IPS-20b (cell line): ENCODE data around the gene RASGRF1.

ENCODE experiments used
- H3K27ac ChIP-seq: one replicate; pipeline ENCODE4 v1.5.1; 2013; ENCODE audit warnings: low read length
- H3K27me3 ChIP-seq: 2 replicates; pipeline ENCODE4 v1.6.1; 2013; ENCODE audit warnings: mild to moderate bottlenecking, low read length, inconsistent platforms; ENCODE audit not compliant: insufficient read depth
- H3K36me3 ChIP-seq: 2 replicates; pipeline ENCODE4 v1.6.1; 2013; ENCODE audit warnings: low read depth, mild to moderate bottlenecking, inconsistent platforms, low read length, moderate library complexity; ENCODE audit not compliant: insufficient read depth
- H3K4me1 ChIP-seq: 2 replicates; pipeline ENCODE4 v1.6.1; 2013; ENCODE audit warnings: mild to moderate bottlenecking, control low read depth, inconsistent platforms, low read length, moderate library complexity; ENCODE audit not compliant: insufficient read depth
- H3K4me3 ChIP-seq: 2 replicates; pipeline ENCODE4 v1.5.1; 2013; ENCODE audit warnings: mild to moderate bottlenecking, low read length, inconsistent platforms
- H3K9ac ChIP-seq: 2 replicates; pipeline ENCODE4 v1.6.1; 2013; ENCODE audit warnings: low read depth, mild to moderate bottlenecking, inconsistent platforms, low read length, moderate library complexity
- H3K9me3 ChIP-seq: 2 replicates; pipeline ENCODE4 v1.6.1; 2013; ENCODE audit warnings: mild to moderate bottlenecking, low read depth, low read length, inconsistent platforms; ENCODE audit not compliant: insufficient read depth

Gene RASGRF1

DNA sequence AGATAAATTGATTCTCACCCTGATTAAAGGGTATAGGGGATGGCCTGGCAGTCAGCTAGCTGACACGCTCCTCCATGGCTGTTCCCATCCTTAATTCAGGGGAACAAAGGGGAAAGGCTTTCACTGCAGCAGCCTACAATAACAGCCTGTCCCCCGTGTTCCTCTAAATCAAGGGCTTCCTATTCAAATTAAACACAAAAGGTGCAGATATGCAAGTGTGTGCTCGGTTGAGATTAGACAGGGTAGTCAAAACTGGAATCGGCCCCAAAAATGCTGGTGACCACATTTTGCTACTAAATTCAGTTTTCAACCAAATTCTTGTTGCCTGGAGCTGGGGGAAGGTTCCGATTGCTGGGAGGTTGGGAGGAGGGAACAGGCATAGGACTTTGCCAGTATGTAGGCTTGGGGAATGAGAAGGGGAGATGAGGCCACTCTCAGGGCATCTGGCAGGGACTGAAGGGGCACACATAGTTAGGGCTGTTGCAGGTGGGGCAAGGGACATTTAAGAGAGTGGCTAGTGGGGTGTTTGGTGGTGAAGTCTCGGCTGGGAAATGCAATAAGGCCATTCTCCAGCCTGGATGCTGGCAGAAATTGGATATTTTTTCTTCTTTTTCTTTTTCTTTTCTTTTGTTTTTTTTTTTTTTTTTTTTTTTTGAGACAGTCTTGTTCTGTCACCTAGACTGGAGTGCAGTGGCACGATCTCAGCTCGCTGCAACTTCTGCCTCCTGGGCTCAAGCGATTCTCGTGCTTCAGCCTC is 112.8 kb downstream of the RASGRF1 start:
- H3K27ac ChIP-seq = no peak overlapping the region
- H3K4me3 ChIP-seq = no peak overlapping the region
- no peak overlapping the region for H3K9ac ChIP-seq
- H3K27me3 ChIP-seq = peaks cover 12% of the 10 kb centered on the region
- H3K4me1 ChIP-seq = no peaks in the 10 kb centered on the region
- no peaks in the 10 kb centered on the region for H3K9me3 ChIP-seq
- H3K36me3 ChIP-seq = no peaks in the 10 kb centered on the region

DNA sequence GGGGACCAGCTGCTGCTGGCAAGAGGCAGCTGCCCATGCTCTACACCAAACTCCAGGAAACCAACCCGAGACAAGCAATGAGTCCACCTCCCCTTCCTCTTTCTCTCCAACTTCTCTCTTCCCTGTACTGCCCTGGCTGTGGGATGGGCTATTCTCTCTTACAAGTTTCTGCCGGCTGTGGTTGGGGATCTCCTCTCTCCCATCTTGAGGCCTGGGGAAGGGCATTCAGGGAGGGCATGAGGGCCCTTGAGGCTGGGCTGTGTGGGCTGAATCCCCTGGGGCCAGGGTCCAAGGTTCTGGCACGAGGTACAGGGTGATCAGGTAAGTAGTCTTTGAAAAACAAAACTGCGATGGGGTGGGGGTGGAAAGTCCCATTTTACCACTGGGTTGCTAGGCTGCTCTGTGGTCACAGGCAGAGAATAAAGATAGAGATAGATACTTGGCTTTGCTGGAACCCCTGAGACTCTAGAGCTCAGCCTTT is 113.4 kb downstream of the RASGRF1 start:
- Histone ChIP-seq H3K36me3 (no peaks in the 10 kb centered on the region), H3K27ac (no peak overlapping the region), H3K9ac (no peak overlapping the region), H3K4me3 (no peak overlapping the region), H3K4me1 (no peaks in the 10 kb centered on the region), H3K9me3 (no peaks in the 10 kb centered on the region), H3K27me3 (peaks cover 12% of the 10 kb centered on the region)

DNA sequence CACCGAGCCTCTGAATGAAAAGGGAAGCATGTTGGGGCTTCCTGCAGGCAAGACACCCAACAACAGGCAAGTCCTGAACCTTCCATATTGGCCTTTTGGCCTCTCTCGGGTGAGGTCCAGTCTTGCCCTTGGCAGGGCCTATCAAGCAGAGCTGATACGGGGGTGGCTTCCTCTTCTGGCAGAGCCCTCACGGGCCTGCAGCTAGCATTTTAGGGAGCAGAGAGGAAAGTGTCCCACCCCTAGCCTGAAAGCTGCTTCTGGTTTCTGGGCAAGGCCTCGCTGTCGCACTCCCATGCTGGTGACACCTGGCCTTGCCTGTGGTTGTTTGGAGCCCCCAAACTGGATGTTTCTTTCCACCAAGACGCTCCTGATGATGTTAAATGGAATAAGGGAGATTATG is 113.9 kb downstream of the RASGRF1 start:
- H3K27ac ChIP-seq = no peak overlapping the region
- no peaks in the 10 kb centered on the region for H3K9me3 ChIP-seq
- H3K4me1 ChIP-seq = no peaks in the 10 kb centered on the region
- no peak overlapping the region for H3K4me3 ChIP-seq
- peaks cover 12% of the 10 kb centered on the region for H3K27me3 ChIP-seq
- H3K9ac ChIP-seq = no peak overlapping the region
- no peaks in the 10 kb centered on the region for H3K36me3 ChIP-seq

DNA sequence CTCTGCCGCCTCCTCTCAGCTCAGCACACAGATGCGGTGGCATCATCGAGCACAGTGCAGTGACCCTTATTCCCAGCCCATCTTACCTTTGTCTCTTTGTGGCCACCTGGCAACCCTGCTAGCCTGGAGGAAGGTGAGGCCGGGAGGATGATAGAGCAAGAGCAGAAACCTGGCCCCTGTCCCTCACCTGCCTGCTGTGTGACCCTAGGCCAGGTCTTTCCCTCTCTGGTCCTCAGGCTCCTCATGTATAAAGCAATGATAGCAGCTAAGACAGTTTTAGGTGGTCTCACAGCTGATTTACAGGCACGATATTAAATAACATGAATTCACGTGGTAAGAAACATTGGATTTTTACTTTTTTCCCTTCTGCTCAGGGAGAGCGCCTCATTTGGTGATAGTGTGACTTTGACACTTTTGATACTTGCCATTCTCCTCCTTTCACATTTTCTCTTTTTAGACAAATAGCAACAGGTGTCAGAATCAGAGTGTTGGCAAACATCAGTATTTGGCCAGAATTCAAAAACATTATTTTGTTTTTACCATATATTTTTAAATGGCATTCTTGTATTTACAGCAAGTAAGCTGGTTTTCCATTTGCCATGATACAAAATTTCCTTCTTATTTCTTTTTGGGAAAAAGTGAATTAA is 116.2 kb downstream of the RASGRF1 start:
- Histone ChIP-seq H3K27me3 (peaks cover 10% of the 10 kb centered on the region), H3K36me3 (no peaks in the 10 kb centered on the region), H3K4me3 (no peak overlapping the region), H3K9me3 (no peaks in the 10 kb centered on the region), H3K27ac (no peak overlapping the region), H3K4me1 (no peaks in the 10 kb centered on the region), H3K9ac (no peak overlapping the region)

DNA sequence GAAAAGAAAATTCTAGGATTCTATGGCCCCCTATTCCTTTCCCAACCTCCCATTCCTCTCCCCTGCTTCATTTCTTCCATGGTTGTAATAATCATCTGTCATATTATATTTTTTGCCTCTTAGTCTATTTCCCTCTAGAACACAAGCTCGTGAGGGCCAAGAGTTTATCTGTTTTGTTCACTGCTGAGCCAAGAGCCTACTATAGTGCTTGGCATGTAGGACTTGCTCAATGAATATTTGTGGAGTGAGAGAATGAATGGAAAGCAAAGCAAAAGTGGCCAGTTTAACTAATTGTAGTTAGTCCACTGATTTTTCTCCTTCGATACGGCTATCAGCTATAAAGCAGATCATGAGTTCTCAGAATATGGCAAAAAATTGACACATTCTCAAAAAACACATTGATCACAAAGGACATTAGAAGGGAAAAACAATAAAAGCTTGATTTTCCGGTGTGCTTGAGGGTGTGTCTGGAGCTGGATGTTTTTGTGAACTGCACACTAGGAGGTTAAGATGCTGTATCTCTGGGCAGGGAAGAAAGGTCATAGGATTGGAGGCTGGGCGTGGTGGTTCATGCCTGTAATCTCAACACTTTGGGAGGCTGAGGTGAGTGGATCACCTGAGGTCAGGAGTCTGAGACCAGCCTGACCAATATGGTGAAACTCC is 120.8 kb downstream of the RASGRF1 start:
- Histone ChIP-seq H3K27ac (no peak overlapping the region), H3K9ac (no peak overlapping the region), H3K4me3 (no peak overlapping the region), H3K4me1 (no peaks in the 10 kb centered on the region; the same call in 1 of the 2 replicates), H3K27me3 (no peaks in the 10 kb centered on the region), H3K36me3 (no peaks in the 10 kb centered on the region), H3K9me3 (no peaks in the 10 kb centered on the region)

DNA sequence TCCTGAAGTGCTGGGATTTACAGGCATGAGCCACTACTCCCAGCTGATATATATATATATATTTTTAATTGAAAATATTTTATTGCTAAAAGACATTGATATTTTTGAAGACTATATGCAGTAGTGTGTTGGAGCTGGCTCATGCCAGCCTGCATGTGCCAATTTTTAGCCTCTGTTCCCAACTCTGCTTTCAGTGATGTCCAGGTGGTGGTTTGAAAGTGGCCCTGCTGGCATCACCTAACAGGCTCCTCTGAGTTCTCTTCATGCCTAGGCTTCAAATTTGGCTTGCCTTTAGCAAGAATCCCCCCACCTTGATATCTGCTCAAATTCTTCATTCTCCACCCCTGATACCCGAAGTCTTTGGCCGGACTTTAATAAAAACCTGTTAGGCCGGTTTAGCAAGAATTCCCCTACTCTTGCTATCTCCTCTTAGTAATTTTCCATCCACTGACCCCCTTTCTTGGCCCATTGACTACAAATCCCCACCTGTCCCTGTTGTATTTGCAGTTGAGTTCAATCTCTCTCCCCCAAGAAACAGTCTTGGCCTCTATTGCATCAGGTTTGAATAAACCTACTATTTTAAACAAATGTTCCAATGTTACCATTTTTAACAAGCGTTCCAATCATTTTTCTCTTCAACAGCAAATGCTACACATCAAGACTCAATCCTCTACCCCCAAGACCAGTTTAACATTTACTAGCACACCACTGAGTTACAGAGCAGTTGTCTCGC is 121.9 kb downstream of the RASGRF1 start:
- Histone ChIP-seq H3K9ac (no peak overlapping the region), H3K4me1 (no peaks in the 10 kb centered on the region; the same call in 1 of the 2 replicates), H3K27ac (no peak overlapping the region), H3K9me3 (no peaks in the 10 kb centered on the region), H3K36me3 (no peaks in the 10 kb centered on the region), H3K27me3 (no peaks in the 10 kb centered on the region), H3K4me3 (no peak overlapping the region)

DNA sequence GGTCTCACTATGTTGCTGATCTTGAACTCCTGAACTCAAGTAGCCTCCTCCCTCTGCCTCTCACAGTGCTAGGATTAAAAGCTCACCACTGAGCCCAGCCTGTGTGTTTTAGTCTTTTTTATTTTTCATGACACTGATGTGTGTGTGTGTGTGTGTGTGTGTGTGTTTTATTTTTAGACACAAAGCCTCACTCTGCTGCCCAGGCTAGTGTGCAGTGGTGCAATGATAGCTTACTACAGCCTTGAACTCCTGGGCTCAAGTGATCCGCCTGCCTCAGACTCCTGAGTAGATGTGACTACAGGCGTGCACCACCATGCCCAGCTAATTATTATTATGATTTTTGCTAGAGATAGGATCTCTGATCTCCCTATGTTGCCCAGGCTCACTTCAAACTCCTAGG is 122.5 kb downstream of the RASGRF1 start:
- Histone ChIP-seq H3K27me3 (no peaks in the 10 kb centered on the region), H3K4me3 (no peak overlapping the region), H3K9ac (no peak overlapping the region), H3K27ac (no peak overlapping the region), H3K4me1 (no peaks in the 10 kb centered on the region; the same call in 1 of the 2 replicates), H3K36me3 (no peaks in the 10 kb centered on the region), H3K9me3 (no peaks in the 10 kb centered on the region)

DNA sequence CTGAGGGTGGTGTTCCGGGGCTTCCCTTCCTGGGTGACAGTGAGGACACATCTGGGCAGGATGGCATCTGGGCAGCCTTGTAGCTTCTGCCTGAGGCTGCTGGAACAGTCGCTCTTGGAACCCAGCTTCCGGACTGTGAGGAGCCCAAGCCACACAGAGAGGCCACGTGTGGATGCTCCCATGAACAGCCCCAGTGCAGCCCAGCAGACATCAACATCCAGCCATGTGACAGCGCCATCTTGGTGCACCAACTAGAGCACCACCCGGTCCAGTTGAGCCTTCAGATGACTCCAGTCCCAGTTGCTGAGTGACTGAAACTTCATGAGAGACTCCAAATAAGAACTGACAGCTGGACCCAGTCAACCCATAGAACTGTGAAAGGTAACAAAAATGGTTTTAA is 130.3 kb downstream of the RASGRF1 start:
- Histone ChIP-seq H3K9me3 (no peaks in the 10 kb centered on the region), H3K27ac (no peak overlapping the region), H3K4me3 (no peak overlapping the region), H3K36me3 (no peaks in the 10 kb centered on the region), H3K4me1 (no peaks in the 10 kb centered on the region; the same call in 1 of the 2 replicates), H3K9ac (no peak overlapping the region), H3K27me3 (no peaks in the 10 kb centered on the region)

DNA sequence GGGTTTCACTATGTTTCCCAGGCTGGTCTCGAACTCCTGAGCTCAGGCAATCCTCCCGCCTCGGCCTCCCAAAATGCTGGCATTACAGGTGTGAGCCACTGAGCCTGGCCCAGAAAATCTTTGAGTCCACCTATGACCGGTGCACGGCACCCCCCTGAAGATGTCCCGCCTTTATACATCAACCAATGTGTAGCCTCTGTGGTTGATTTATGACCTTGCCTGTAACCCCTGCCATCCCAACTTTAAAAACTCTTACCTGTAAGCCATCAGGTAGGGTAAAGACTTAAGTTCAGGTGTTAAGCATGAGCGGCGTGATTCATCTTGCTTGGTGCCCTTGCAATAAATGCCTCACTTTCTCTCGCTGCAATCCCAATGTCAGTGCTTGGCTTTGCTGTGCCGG is 131.2 kb downstream of the RASGRF1 start:
- H3K36me3 ChIP-seq = no peaks in the 10 kb centered on the region
- no peak overlapping the region for H3K4me3 ChIP-seq
- no peak overlapping the region for H3K27ac ChIP-seq
- no peaks in the 10 kb centered on the region; the same call in 1 of the 2 replicates for H3K4me1 ChIP-seq
- H3K27me3 ChIP-seq = no peaks in the 10 kb centered on the region
- H3K9me3 ChIP-seq = no peaks in the 10 kb centered on the region
- no peak overlapping the region for H3K9ac ChIP-seq

DNA sequence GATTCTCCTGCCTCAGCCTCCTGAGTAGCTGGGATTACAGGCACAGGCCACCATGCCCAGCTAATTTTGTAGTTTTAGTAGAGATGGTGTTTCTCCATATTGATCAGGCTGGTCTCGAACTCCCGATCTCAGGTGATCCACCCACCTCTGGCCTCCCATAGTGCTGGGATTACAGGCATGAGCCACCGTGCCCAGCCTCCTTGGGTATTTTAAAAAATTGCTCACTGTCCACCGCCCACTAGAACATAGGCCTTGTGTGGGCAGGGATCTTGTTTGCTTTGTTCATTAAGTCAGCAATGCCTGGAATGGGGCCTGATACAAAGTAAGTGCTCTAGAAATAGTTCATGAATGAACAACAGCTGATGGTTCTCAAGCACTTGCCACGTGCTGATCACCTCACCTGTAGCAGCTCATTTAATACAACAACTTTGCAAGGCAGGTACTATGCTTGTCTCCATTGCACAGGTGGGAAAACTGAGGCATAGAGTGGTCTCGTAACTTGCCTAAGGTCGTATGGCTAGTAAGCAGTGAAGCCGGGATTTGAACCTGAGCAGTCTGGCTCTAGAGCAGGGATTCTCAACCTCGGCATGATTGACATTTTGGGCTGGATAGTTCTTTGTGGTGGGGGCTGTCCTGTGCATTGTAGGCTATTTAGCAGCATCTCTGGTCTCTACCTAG is 133.0 kb downstream of the RASGRF1 start:
- H3K4me3 ChIP-seq = no peak overlapping the region
- no peaks in the 10 kb centered on the region; the same call in 1 of the 2 replicates for H3K4me1 ChIP-seq
- no peaks in the 10 kb centered on the region for H3K9me3 ChIP-seq
- no peaks in the 10 kb centered on the region for H3K36me3 ChIP-seq
- no peak overlapping the region for H3K9ac ChIP-seq
- no peaks in the 10 kb centered on the region for H3K27me3 ChIP-seq
- H3K27ac ChIP-seq = no peak overlapping the region

DNA sequence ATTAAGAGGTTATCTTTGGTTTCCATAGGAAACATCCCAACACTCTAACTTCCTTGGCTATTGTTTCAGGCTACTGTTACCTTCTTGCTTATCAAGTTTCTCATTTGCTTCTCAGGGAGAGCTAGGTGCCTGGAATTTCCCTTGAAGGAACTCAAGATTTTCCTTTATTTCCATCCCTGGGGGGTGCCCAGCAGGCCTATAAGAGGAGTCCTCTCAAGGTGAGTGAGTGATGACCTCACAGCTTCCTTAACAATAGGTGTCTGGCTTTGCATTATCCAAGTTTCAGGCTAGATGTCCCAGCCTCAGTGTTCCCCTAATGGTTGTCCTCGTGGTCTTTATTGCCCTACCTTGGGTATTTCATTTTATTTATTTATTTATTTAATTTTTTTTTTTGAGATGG is 133.6 kb downstream of the RASGRF1 start:
- Histone ChIP-seq H3K9me3 (no peaks in the 10 kb centered on the region), H3K36me3 (no peaks in the 10 kb centered on the region), H3K9ac (no peak overlapping the region), H3K27me3 (no peaks in the 10 kb centered on the region), H3K4me1 (no peaks in the 10 kb centered on the region; the same call in 1 of the 2 replicates), H3K4me3 (no peak overlapping the region), H3K27ac (no peak overlapping the region)
